Tibial nerve (tissue), 4 donors: Measurements from ENCODE around the gene RAG2. TPM values are rescaled to one million over a fixed set of nuclear protein-coding genes. Genes with fewer than 3 reads are reported as not detected.

Experiments
- DNase-seq, 2 donors: peaks; one replicate each; pipeline ENCODE4 v3.0.0-alpha.2; 2019; ENCODE audit warnings: low spot score in 2 of 2
- H3K27ac ChIP-seq, 4 donors: fragments of 200-600 bp; sonication (generic) in 3 of 4; one replicate each; pipeline ENCODE4 v1.5.1; 2017 to 2019; ENCODE audit warnings: mild to moderate bottlenecking in 1 of 4
- H3K27me3 ChIP-seq, 2 donors: fragments of 200-600 bp; sonication (generic) in 1 of 2; one replicate each; pipeline versions ENCODE4 v1.5.1 to v1.6.0; 2017 to 2019
- H3K36me3 ChIP-seq, 3 donors: fragments of 200-600 bp; sonication (generic); one replicate each; pipeline ENCODE4 v1.5.1; 2018 to 2019
- H3K4me1 ChIP-seq, 4 donors: fragments of 200-600 bp; sonication (generic) in 3 of 4; one replicate each; pipeline ENCODE4 v1.5.1; 2017 to 2019
- H3K4me3 ChIP-seq, 4 donors: fragments of 200-600 bp; sonication (generic) in 3 of 4; one replicate each; pipeline ENCODE4 v1.5.1; 2017 to 2019; ENCODE audit warnings: mild to moderate bottlenecking in 1 of 4, moderate library complexity in 1 of 4
- H3K9me3 ChIP-seq, 4 donors: fragments of 200-600 bp; sonication (generic) in 3 of 4; one replicate each; pipeline ENCODE4 v1.5.1; 2017 to 2019
- CTCF ChIP-seq, 5 experiments: fragments of 200-600 bp in 3 of 5; fragments of 450-650 bp in 2 of 5; sonication (generic) in 3 of 5; IDR thresholded peaks; one replicate each; pipeline ENCODE4 v1.5.1; 2016 to 2019; ENCODE audit warnings: antibody characterized with exemption in 5 of 5, mild to moderate bottlenecking in 3 of 5, moderate library complexity in 2 of 5
- EP300 ChIP-seq, 2 donors: sonication (generic); formaldehyde crosslinking; IDR thresholded peaks; one replicate each; pipeline ENCODE4 v1.6.1; 2017; ENCODE audit warnings: antibody characterized with exemption in 2 of 2, mild to moderate bottlenecking in 1 of 2
- POLR2A ChIP-seq, 2 donors: fragments of 450-650 bp; IDR thresholded peaks; one replicate each; pipeline ENCODE4 v1.6.1; 2017; ENCODE audit warnings: antibody characterized with exemption in 2 of 2, mild to moderate bottlenecking in 2 of 2, moderate library complexity in 2 of 2
- WGBS, 2 donors: methylation state at CpG; one replicate each; pipeline ENCODE4 v1.1.5; 2018; 5-methylcytosine and 5-hydroxymethylcytosine counted together
- total RNA-seq, 4 donors: library from RNA; depleted of rRNA; stranded (reverse); fragments of >200 nt; gene quantifications; one replicate each; pipeline ENCODE4 v1.1.0, GENCODE V29; 2016

The RAG2 gene
- total RNA-seq, 4 donors from 2014 or later = not detected

GRCh38 chr11:36600180-36600579 is 2.1 kb upstream of the RAG2 start:
- H3K4me1 ChIP-seq = peaks cover 0 to 11% (median 0%) of the 10 kb centered on the region in 4 donors
- DNase-seq = no peak
- H3K9me3 ChIP-seq = no peaks in the 10 kb centered on the region
- H3K4me3 ChIP-seq = no peak overlapping the region
- 82% methylated on average over 7 of the region's 7 CpGs for WGBS, 2 donors
- no peaks in the 10 kb centered on the region for H3K36me3 ChIP-seq
- TF ChIP-seq CTCF (IDR thresholded peaks at IDR 0.05) (no peak), POLR2A (IDR thresholded peaks at IDR 0.05) (no peak), EP300 (IDR thresholded peaks at IDR 0.05) (no peak)
- H3K27ac ChIP-seq = no peak overlapping the region
- H3K27me3 ChIP-seq = no peaks in the 10 kb centered on the region

DNA sequence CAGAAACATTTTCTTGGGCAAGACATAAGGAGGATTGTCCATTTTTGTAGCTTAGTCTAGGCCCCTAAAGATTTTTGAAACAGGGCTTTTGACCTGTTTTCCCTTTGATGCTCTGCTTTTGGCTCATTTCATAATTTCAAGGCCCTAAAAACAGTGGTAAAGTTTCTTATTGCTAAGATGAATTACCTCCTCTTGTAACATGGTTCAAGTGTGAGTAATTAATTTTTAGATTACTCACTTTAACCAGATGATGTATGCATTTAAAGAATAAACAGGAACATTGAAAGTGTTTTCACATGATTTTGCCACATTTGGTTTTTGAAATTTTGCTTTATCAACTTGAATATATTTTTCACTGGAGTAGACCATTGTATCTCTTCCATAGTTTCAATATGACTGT is 1.2 kb downstream of the RAG2 start:
- H3K27ac ChIP-seq = no peak overlapping the region
- peaks cover 0 to 14% (median 0%) of the 10 kb centered on the region in 4 donors for H3K4me1 ChIP-seq
- TF ChIP-seq CTCF (IDR thresholded peaks at IDR 0.05) (no peak), POLR2A (IDR thresholded peaks at IDR 0.05) (no peak), EP300 (IDR thresholded peaks at IDR 0.05) (no peak)
- H3K9me3 ChIP-seq = no peaks in the 10 kb centered on the region
- H3K4me3 ChIP-seq = no peak overlapping the region
- no peak for DNase-seq
- no peaks in the 10 kb centered on the region for H3K27me3 ChIP-seq
- H3K36me3 ChIP-seq = no peaks in the 10 kb centered on the region

- peak within 1 kb of the TSS; percentile 50 to 68 (median 62) for H3K4me3 ChIP-seq
Observed at GRCh38 chr11:36594316-36594989, 3.6 kb downstream of the RAG2 start, which contains the start of gene IFTAP. Gene IFTAP, plus strand, starts transcription at chr11:36594502. Its CDS starts 15,602 bp downstream, at chr11:36610104.

DNA sequence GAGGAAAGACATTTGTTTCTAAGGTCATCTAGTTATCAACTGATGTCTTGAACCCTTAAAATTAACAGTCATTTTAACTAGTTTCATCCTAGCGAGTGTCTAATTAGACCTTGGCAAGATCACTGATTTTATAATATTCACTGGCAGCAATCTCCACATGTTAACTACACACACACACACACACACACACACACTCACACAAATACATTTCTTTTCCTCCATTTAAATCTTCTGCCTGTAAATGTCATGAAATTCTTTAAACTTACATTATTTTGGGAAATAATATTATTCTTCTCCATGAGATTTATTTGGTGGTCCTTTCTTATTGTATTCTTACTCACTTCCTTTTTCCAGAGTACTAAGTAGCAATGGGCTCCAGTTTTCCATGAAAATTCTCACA is 6.6 kb downstream of the RAG2 start:
- peaks cover 0 to 14% (median 0%) of the 10 kb centered on the region in 4 donors for H3K4me1 ChIP-seq
- 44 to 48% methylated on average over 1 of the region's 1 CpG for WGBS, 2 donors
- H3K27ac ChIP-seq = no peak overlapping the region
- no peaks in the 10 kb centered on the region for H3K36me3 ChIP-seq
- no peak for TF ChIP-seq CTCF (IDR thresholded peaks at IDR 0.05)
- no peak for TF ChIP-seq POLR2A (IDR thresholded peaks at IDR 0.05)
- no peak for TF ChIP-seq EP300 (IDR thresholded peaks at IDR 0.05)
- no peak overlapping the region for H3K4me3 ChIP-seq
- no peaks in the 10 kb centered on the region for H3K9me3 ChIP-seq
- H3K27me3 ChIP-seq = peaks cover 0 to 24% of the 10 kb centered on the region in 2 donors
- DNase-seq = no peak

More at GRCh38 chr11:36594316-36594989, 3.6 kb downstream of the RAG2 start, which contains the start of gene IFTAP:
- H3K27ac ChIP-seq = peak within 1 kb of the TSS in 1 of 4 donors; percentile 68
- H3K9me3 ChIP-seq = no peaks in the 10 kb centered on the region
- peak in 1 of 2 donors; percentile 60 for DNase-seq
- 0% methylated on average over 29 of the region's 29 CpGs for WGBS, 2 donors
- H3K27me3 ChIP-seq = peaks cover 0 to 23% of the 10 kb centered on the region in 2 donors
- TF ChIP-seq CTCF (IDR thresholded peaks at IDR 0.05) (peak in 1 of 5 experiments; percentile 33), EP300 (IDR thresholded peaks at IDR 0.05) (peak; percentile 22 to 73), POLR2A (IDR thresholded peaks at IDR 0.05) (peak in 1 of 2 donors; percentile 11)
- peaks cover 0 to 14% (median 0%) of the 10 kb centered on the region in 4 donors for H3K4me1 ChIP-seq
- no peaks in the 10 kb centered on the region for H3K36me3 ChIP-seq

GRCh38 chr11:36590513-36590912 is 7.5 kb downstream of the RAG2 start:
- Histone ChIP-seq H3K36me3 (no peaks in the 10 kb centered on the region), H3K4me3 (no peak overlapping the region), H3K9me3 (no peaks in the 10 kb centered on the region), H3K4me1 (peaks cover 0 to 6% (median 0%) of the 10 kb centered on the region in 4 donors), H3K27me3 (peaks cover 0 to 24% of the 10 kb centered on the region in 2 donors), H3K27ac (no peak overlapping the region)
- 61 to 66% methylated on average over 4 of the region's 4 CpGs for WGBS, 2 donors
- DNase-seq = no peak
- TF ChIP-seq CTCF (IDR thresholded peaks at IDR 0.05) = no peak
- no peak for TF ChIP-seq EP300 (IDR thresholded peaks at IDR 0.05)
- TF ChIP-seq POLR2A (IDR thresholded peaks at IDR 0.05) = no peak
